GM18867 (cell line): ENCODE results near the gene ASPG.
"Not testable (repeated sequence)": the region's sequence is repeated elsewhere in the genome, so short reads cannot be mapped to it uniquely, and the experiment has no call there.

ENCODE experiments used
- ATAC-seq: cut with Tn5 transposase; IDR thresholded peaks from one replicate; pipeline ENCODE4 v1.9.1; 2021; ENCODE audit warnings: mild to moderate bottlenecking, moderate library complexity; ENCODE audit not compliant: unreplicated experiment

The ASPG gene

GRCh38 chr14:104145826-104146601, 60.5 kb downstream of the ASPG start:
- no peak for ATAC-seq

DNA sequence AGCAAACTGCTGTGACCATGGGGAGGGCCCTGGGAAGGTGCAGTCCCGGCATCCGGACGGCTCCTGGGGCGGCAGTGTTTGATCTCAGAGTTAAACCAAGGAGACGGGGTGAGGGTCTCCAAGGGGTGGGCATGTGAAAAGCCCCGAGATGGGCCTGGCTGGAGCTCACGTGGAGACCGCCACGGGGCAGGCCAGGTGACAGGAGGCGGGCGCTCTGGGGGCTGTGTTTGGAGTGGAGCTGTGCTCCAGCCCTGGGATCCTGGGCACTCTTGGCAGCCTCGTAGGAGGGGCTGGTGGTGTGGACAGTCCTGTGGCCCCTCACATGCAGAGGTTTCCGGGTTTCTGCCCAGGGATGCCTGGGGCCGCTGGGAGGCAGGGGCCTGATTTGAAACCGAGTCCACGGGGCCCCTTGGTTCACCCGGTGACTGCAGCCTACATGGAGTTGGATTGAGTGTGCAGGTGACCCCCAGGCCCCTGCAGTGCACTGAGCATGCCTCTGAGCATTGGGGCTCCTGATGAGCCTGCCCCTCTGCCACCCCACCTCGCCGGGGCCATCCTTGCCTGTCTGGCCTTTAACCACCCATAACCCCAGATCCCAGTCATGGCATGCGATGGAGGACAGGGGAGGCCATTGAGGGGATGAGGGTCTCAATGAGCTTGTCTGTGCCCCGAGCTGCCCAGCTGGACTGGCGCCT, 61.3 kb downstream of the ASPG start:
- no peak for ATAC-seq

DNA sequence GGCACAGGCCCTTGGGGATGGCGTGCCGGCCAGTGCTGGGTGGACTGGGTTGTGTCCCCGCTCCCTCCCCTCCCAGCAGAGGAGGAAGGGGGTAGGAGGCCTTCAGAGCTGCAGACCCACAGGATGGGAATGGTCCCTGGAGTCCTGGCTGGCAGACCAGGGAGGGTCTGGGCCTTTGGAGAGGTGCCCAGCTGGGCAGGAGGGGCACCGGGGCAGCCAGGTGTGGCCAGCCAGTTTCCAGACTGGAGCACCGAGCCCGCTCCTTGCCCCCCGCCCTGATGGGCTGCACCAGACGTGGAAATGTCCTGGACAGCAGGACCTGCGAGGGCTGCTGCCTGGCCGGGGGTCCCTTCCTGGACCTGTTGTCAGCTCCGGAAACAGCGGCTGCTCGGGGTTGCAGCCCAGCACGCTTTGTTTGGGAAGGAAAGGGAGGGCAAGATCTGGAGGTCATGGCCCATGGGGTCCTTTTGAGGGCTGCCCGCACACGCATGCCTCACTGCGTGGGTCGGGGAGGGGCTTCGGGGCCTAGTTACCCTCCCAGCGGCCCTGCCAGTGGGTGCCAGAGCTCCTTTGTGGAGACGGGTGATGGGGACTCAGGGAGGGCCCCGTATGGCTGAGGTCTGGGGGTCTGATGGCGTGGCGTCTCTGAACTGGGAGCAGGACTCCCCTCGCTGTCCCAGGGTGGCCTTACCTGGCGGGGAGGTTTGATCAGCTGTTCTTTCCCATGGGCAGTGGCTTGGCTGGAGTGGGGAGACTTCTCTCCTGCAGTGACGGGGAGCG, 62.0 kb downstream of the ASPG start:
- ATAC-seq: no peak

DNA sequence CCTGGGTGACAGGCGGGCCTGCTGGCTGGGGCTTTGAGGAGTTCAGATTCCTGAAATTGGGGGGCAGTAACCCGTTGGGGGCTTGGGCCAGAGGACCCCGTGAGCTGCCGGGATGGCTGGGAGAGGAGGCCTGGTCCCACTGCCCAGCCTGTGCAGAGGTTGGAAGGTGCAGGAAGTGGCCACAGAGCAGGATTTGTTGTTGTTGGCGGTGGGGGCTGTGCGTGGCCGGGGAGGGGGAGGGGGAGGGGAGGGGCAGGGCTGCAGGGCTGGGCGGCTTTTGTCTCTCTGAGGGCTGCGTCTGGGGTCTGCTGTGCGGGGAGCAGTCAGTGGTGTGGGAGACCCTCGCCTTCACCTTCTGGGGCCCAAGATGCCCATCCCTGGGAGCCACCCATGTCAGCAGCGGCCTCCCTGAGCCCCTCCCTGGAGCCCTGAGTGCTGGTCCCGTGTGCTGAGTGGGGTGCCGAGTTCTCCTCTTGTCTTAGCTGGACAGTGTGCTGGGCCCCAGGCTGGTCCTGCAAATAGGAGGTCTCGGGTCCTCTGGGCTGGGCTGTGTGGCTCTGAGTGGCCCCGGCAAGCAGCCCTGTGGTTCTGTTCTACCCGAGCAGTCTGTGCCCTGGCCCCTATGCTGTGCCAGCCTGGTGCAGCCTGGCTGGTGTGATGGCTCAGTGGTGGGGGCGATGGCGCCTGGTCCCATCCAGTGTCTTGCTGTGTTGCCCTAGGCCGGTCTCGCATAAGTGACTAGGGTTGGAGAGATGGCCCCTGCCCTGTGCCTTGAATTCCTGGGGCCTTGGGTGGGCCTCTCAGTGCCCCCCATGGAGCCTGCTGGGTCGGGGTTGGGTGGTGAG, 63.2 kb downstream of the ASPG start:
- ATAC-seq: no peak

- ATAC-seq: no peak
Observed at GRCh38 chr14:104149278-104149595, 63.7 kb downstream of the ASPG start.

GRCh38 chr14:104149617-104150135, 64.2 kb downstream of the ASPG start:
- no peak for ATAC-seq

- ATAC-seq: no peak
Observed at GRCh38 chr14:104150136-104151025, 64.9 kb downstream of the ASPG start.

DNA sequence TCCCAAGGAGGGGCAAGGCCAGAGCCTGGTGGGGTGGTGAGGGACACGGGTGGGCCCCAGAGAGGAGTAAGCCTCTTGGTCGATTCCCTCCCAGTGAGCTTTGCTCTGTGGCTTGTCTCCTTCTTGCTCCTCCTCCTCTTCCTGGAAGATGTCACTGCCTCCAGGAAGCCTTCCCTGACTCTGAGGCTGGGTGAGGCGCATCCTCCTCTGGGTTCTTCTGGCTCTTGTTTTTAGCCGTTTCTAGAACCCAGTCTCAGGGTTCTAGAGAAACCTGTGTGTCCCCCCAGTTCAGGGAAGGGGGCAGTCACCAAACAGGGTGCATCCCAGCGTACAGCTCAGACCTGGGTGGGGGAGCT, 65.5 kb downstream of the ASPG start:
- no peak for ATAC-seq

- no peak for ATAC-seq
Observed at GRCh38 chr14:104151566-104152245, 66.2 kb downstream of the ASPG start.

DNA sequence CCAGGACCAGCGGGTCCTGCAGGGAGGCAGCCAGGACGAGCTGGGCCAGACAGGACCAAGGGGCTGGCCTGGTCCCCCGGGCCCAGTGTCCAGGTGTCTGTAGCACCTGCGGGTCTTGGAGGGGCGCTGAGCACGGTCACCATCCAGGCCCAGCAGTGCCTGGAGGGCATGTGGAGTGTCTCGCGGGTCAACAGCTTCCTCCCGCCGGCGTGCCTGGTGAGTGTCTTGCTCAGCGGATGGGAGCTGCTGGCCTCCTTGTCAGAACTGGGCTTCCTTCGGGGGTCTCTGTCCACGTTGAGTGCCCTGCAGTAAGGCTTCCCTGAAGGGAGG, 66.7 kb downstream of the ASPG start:
- ATAC-seq: no peak

- ATAC-seq: no peak
Observed at GRCh38 chr14:104152686-104153393, 67.3 kb downstream of the ASPG start.

GRCh38 chr14:104153394-104153755, 67.9 kb downstream of the ASPG start:
- not testable (repeated sequence) for ATAC-seq

DNA sequence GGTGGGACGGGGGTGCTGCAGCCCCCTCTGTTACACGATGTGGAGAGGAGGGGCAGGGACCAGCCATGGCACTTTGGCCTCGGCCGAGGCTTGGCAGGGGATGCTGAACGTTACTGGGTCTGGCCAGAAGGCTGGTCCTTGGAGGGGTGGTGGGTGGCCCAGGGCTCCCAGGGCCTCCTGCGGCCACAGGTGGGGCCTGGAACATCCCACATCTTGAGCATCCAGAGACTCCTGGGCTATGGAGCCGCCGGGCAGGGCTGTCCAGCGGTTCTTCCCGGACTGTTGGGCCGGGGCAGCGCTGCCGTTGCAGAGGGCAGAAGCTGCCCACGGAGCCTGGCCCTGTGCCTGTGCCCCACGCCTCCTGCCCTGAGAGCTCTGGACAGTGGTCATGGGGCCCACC, 68.7 kb downstream of the ASPG start:
- ATAC-seq: no peak

DNA sequence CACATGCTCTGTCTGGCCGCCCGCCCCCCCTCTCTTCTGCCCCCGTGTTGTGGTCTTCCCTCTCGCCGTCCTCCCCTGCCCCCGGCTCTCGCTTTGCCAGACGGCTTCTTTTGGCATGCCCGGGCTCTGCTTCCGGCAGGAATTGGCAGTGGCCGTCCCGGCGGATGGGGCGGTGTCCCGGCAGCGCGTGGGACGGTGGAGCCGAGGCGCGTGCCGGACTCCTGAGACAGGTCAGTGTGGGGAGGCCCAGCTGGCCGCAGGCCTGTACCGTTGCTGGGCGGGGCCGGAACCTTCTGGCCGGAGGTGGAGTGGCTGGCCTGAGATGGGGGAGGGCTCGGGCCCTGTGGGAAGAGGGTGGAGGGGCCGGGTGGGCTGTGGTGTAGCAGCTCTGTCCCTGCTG, 70.0 kb downstream of the ASPG start:
- ATAC-seq: no peak

DNA sequence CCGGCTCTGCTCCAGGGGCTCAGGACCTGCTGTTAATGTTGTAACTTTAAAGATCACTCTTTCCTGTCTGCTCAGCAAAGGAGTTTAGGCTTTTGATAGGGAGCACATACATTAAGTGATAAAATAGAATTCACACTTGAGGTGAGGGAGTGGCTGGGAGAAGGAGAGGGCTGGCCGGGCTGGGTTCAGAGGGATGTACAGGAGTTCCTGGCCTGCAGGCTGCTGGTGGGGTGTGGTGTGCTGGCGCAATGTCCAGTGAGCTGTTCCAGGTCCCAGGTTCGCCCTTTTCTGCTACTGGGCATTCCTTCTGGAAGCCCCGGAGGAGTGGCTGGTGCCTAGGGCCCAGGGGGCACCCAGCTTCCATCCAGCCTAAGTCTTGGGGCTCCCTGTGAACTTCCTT, 70.6 kb downstream of the ASPG start:
- ATAC-seq: no peak

DNA sequence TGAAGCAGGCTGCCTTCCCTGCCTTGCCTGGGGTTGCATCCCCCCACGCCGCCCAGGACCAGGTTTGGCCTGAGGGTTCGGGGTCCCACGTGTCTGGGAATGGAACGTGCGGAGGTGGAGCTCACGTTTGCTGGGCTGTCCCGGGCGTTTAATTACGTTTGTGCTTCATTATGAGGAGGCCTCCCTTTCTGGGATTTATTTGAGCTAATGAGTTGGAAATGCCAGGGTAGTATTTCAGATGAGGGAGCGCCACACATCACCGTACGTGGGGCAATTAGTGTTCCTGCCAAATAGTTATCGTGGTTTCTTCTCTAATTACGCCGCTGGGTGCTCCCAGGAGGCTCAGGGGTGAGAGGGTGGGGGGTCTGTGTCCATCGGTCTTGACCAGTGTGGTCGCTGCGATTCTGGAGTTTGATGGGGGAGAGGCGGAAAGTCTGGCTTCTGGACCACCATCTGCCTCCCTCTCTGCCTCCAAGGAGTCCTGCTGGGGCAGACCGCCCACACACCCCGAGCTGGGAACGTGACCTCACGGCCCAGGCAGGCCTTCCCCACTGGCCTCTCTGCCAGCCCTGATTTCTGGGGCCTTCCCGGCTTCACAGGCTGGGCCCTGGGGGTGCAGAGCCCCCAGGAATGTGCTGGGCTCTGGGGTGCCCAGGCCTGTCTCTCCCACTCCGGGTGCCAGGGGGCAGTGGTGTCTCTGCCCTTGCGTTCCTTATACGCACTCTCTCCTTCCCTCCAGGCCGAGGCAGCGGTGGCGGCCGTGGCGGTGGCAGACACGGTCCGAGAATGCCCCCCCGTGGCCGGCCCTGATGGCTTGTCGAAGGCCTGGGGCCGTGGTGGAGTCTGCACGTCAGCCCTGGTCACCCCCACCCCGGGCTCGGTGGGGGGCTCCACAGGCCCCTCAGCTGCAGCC, 71.8 kb downstream of the ASPG start:
- ATAC-seq: no peak

GRCh38 chr14:104158827-104159798, 73.6 kb downstream of the ASPG start:
- no peak for ATAC-seq
